SK-N-SH treated with all-trans-retinoic acid at 6 μM for 48 hours (cell line): Measurements from ENCODE around the gene ATRNL1.

Experiments
- ARNTL ChIP-seq: fragments of 450-650 bp; formaldehyde crosslinking; IDR thresholded peaks from 2 replicates; pipeline ENCODE4 v1.5.0; 2020; ENCODE audit warnings: low read depth, mild to moderate bottlenecking, moderate library complexity, borderline replicate concordance
- CSDC2 ChIP-seq: fragments of 250-450 bp; sonication (Bioruptor Pico); IDR thresholded peaks from 2 replicates; pipeline ENCODE4 v1.5.0; 2020; ENCODE audit warnings: mild to moderate bottlenecking, moderate library complexity
- GLIS3 ChIP-seq: fragments of 250-450 bp; sonication (Bioruptor Pico); IDR thresholded peaks from 2 replicates; pipeline ENCODE4 v1.5.0; 2020; ENCODE audit warnings: mild to moderate bottlenecking, moderate library complexity
- RARB ChIP-seq: fragments of 250-450 bp; sonication (Bioruptor Pico); IDR thresholded peaks from 2 replicates; pipeline ENCODE4 v1.8.0; 2021; ENCODE audit warnings: mild to moderate bottlenecking, moderate library complexity
- TCF4 ChIP-seq: fragments of 250-450 bp; sonication (Bioruptor Pico); IDR thresholded peaks from 2 replicates; pipeline ENCODE4 v1.8.0; 2021; ENCODE audit warnings: mild to moderate bottlenecking, moderate library complexity, borderline replicate concordance
- ZC3H10 ChIP-seq: fragments of 250-450 bp; sonication (Bioruptor Pico); IDR thresholded peaks from 2 replicates; pipeline ENCODE4 v1.5.1; 2021; ENCODE audit warnings: mild to moderate bottlenecking, moderate library complexity
- ZFP3 ChIP-seq: fragments of 250-450 bp; sonication (Bioruptor Pico); IDR thresholded peaks from 2 replicates; pipeline ENCODE4 v1.5.0; 2020; ENCODE audit warnings: mild to moderate bottlenecking, moderate library complexity
- TF ChIP-seq, protein P1 (sequence below): fragments of 250-450 bp; sonication (Bioruptor Pico); IDR thresholded peaks from 2 replicates; pipeline ENCODE4 v1.8.0; 2020; ENCODE audit warnings: mild to moderate bottlenecking, moderate library complexity, borderline replicate concordance
- TF ChIP-seq, protein P2 (sequence below): fragments of 250-450 bp; sonication (Bioruptor Pico); IDR thresholded peaks from 2 replicates; pipeline ENCODE4 v1.5.1; 2020; ENCODE audit warnings: low read depth, mild to moderate bottlenecking, moderate library complexity
- TF ChIP-seq, protein P3 (sequence below): fragments of 250-450 bp; sonication (Bioruptor Pico); IDR thresholded peaks from 2 replicates; pipeline ENCODE4 v1.5.0; 2020; ENCODE audit warnings: mild to moderate bottlenecking, moderate library complexity

DNA sequence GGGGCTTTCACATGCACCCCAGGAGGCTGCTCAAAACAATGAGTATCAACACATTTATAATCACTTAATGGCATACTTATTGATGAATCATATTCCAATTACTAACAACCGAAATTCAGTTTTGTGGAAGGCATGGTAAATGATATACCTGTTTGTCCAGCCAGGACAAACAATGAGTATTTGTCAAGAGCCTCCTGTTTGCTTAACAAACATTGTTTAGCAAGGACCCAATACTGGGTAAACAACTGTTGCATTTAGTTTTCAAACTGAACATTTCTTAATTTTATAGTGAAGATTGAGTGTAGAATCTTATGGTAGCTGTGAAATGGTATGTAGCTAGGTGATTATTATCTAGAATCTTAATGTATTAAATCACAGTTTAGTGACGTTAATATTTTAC, 473.7 kb downstream of the ATRNL1 start:
- TF ChIP-seq GLIS3 (CRISPR knock-in tag), result no peak
- no peak for TF ChIP-seq TCF4 (CRISPR knock-in tag)
- TF ChIP-seq, protein P1, sequence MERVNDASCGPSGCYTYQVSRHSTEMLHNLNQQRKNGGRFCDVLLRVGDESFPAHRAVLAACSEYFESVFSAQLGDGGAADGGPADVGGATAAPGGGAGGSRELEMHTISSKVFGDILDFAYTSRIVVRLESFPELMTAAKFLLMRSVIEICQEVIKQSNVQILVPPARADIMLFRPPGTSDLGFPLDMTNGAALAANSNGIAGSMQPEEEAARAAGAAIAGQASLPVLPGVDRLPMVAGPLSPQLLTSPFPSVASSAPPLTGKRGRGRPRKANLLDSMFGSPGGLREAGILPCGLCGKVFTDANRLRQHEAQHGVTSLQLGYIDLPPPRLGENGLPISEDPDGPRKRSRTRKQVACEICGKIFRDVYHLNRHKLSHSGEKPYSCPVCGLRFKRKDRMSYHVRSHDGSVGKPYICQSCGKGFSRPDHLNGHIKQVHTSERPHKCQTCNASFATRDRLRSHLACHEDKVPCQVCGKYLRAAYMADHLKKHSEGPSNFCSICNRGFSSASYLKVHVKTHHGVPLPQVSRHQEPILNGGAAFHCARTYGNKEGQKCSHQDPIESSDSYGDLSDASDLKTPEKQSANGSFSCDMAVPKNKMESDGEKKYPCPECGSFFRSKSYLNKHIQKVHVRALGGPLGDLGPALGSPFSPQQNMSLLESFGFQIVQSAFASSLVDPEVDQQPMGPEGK, result no peak
- TF ChIP-seq, protein P2, sequence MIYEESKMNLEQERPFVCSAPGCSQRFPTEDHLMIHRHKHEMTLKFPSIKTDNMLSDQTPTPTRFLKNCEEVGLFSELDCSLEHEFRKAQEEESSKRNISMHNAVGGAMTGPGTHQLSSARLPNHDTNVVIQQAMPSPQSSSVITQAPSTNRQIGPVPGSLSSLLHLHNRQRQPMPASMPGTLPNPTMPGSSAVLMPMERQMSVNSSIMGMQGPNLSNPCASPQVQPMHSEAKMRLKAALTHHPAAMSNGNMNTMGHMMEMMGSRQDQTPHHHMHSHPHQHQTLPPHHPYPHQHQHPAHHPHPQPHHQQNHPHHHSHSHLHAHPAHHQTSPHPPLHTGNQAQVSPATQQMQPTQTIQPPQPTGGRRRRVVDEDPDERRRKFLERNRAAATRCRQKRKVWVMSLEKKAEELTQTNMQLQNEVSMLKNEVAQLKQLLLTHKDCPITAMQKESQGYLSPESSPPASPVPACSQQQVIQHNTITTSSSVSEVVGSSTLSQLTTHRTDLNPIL (CRISPR knock-in tag), result no peak
- TF ChIP-seq, protein P3, sequence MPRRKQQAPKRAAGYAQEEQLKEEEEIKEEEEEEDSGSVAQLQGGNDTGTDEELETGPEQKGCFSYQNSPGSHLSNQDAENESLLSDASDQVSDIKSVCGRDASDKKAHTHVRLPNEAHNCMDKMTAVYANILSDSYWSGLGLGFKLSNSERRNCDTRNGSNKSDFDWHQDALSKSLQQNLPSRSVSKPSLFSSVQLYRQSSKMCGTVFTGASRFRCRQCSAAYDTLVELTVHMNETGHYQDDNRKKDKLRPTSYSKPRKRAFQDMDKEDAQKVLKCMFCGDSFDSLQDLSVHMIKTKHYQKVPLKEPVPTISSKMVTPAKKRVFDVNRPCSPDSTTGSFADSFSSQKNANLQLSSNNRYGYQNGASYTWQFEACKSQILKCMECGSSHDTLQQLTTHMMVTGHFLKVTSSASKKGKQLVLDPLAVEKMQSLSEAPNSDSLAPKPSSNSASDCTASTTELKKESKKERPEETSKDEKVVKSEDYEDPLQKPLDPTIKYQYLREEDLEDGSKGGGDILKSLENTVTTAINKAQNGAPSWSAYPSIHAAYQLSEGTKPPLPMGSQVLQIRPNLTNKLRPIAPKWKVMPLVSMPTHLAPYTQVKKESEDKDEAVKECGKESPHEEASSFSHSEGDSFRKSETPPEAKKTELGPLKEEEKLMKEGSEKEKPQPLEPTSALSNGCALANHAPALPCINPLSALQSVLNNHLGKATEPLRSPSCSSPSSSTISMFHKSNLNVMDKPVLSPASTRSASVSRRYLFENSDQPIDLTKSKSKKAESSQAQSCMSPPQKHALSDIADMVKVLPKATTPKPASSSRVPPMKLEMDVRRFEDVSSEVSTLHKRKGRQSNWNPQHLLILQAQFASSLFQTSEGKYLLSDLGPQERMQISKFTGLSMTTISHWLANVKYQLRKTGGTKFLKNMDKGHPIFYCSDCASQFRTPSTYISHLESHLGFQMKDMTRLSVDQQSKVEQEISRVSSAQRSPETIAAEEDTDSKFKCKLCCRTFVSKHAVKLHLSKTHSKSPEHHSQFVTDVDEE, result no peak
- no peak for TF ChIP-seq RARB (CRISPR knock-in tag)
- TF ChIP-seq ZC3H10 (CRISPR knock-in tag), result no peak
- no peak for TF ChIP-seq ZFP3 (CRISPR knock-in tag)
- no peak for TF ChIP-seq ARNTL (CRISPR knock-in tag)
- TF ChIP-seq CSDC2, result no peak
